Measurements from ENCODE around the gene GNPTG.
A peak's percentile ranks its signal among the peaks of the same experiment; 100 is the strongest.

GNPTG gene

GRCh38 chr16:1378087-1378803 lies 26.5 kb downstream of the GNPTG start:
- Histone ChIP-seq H3K9me3 (ENCODE audit: control insufficient read depth in 5 of 5, low read length in 5 of 5) (no peaks in the 10 kb centered on the region), H3K4me3 (ENCODE audit: low read depth in 1 of 5, low read length in 5 of 5) (peak overlapping the region; percentile 43 to 63 (median 47)), H3K27ac (ENCODE audit: low read depth, low read length) (peak overlapping the region; percentile 99), H3K27me3 (ENCODE audit: control insufficient read depth in 5 of 5, insufficient read depth in 4 of 5, low read length in 5 of 5) (no peaks in the 10 kb centered on the region), H3K4me1 (ENCODE audit: control insufficient read depth in 5 of 5, insufficient read depth in 5 of 5, low read length in 5 of 5) (peaks cover 5 to 36% (median 21%) of the 10 kb centered on the region in 5 donors), H3K36me3 (ENCODE audit: control insufficient read depth in 5 of 5, insufficient read depth in 5 of 5, low read length in 5 of 5) (peaks cover 0 to 48% (median 35%) of the 10 kb centered on the region in 5 donors), H3K9ac (ENCODE audit: low read length in 5 of 5) (peak overlapping the region; percentile 63 to 86 (median 74))

- no peaks in the 10 kb centered on the region for H3K9me3 ChIP-seq (ENCODE audit: control insufficient read depth in 5 of 5, low read length in 5 of 5)
- H3K36me3 ChIP-seq (ENCODE audit: control insufficient read depth in 5 of 5, insufficient read depth in 5 of 5, low read length in 5 of 5): peaks cover 0 to 54% (median 40%) of the 10 kb centered on the region in 5 donors
- peak overlapping the region; percentile 63 to 88 (median 74) for H3K9ac ChIP-seq (ENCODE audit: low read length in 5 of 5)
- H3K27ac ChIP-seq (ENCODE audit: low read depth, low read length): peak overlapping the region; percentile 99
- H3K4me1 ChIP-seq (ENCODE audit: control insufficient read depth in 5 of 5, insufficient read depth in 5 of 5, low read length in 5 of 5): peaks cover 5 to 36% (median 21%) of the 10 kb centered on the region in 5 donors
- peak overlapping the region; percentile 43 to 63 (median 47) for H3K4me3 ChIP-seq (ENCODE audit: low read depth in 1 of 5, low read length in 5 of 5)
- no peaks in the 10 kb centered on the region for H3K27me3 ChIP-seq (ENCODE audit: control insufficient read depth in 5 of 5, insufficient read depth in 4 of 5, low read length in 5 of 5)
Measured at GRCh38 chr16:1378804-1379303, 27.1 kb downstream of the GNPTG start.

GRCh38 chr16:1379304-1380076 lies 27.8 kb downstream of the GNPTG start:
- peaks cover 5 to 36% (median 21%) of the 10 kb centered on the region in 5 donors for H3K4me1 ChIP-seq (ENCODE audit: control insufficient read depth in 5 of 5, insufficient read depth in 5 of 5, low read length in 5 of 5)
- H3K4me3 ChIP-seq (ENCODE audit: low read depth in 1 of 5, low read length in 5 of 5): peak overlapping the region in 2 of 5 donors; percentile 47 to 63
- no peaks in the 10 kb centered on the region for H3K9me3 ChIP-seq (ENCODE audit: control insufficient read depth in 5 of 5, low read length in 5 of 5)
- no peaks in the 10 kb centered on the region for H3K27me3 ChIP-seq (ENCODE audit: control insufficient read depth in 5 of 5, insufficient read depth in 4 of 5, low read length in 5 of 5)
- H3K27ac ChIP-seq (ENCODE audit: low read depth, low read length): peak overlapping the region; percentile 99
- peaks cover 0 to 51% (median 37%) of the 10 kb centered on the region in 5 donors for H3K36me3 ChIP-seq (ENCODE audit: control insufficient read depth in 5 of 5, insufficient read depth in 5 of 5, low read length in 5 of 5)
- H3K9ac ChIP-seq (ENCODE audit: low read length in 5 of 5): peak overlapping the region in 4 of 5 donors; percentile 68 to 88 (median 76)

- H3K36me3 ChIP-seq (ENCODE audit: control insufficient read depth in 5 of 5, insufficient read depth in 5 of 5, low read length in 5 of 5): peaks cover 0 to 51% (median 37%) of the 10 kb centered on the region in 5 donors
- no peaks in the 10 kb centered on the region for H3K9me3 ChIP-seq (ENCODE audit: control insufficient read depth in 5 of 5, low read length in 5 of 5)
- no peak overlapping the region for H3K4me3 ChIP-seq (ENCODE audit: low read depth in 1 of 5, low read length in 5 of 5)
- no peaks in the 10 kb centered on the region for H3K27me3 ChIP-seq (ENCODE audit: control insufficient read depth in 5 of 5, insufficient read depth in 4 of 5, low read length in 5 of 5)
- peaks cover 5 to 36% (median 21%) of the 10 kb centered on the region in 5 donors for H3K4me1 ChIP-seq (ENCODE audit: control insufficient read depth in 5 of 5, insufficient read depth in 5 of 5, low read length in 5 of 5)
- peak overlapping the region in 2 of 5 donors; percentile 35 to 64 for H3K9ac ChIP-seq (ENCODE audit: low read length in 5 of 5)
- H3K27ac ChIP-seq (ENCODE audit: low read depth, low read length): peak overlapping the region; percentile 80
Measured at GRCh38 chr16:1380195-1380594, 28.5 kb downstream of the GNPTG start.

GRCh38 chr16:1381612-1382406 lies 30.1 kb downstream of the GNPTG start:
- Histone ChIP-seq H3K9me3 (ENCODE audit: control insufficient read depth in 5 of 5, low read length in 5 of 5) (no peaks in the 10 kb centered on the region), H3K36me3 (ENCODE audit: control insufficient read depth in 5 of 5, insufficient read depth in 5 of 5, low read length in 5 of 5) (peaks cover 0 to 46% (median 31%) of the 10 kb centered on the region in 5 donors), H3K4me1 (ENCODE audit: control insufficient read depth in 5 of 5, insufficient read depth in 5 of 5, low read length in 5 of 5) (peaks cover 5 to 32% (median 21%) of the 10 kb centered on the region in 5 donors), H3K9ac (ENCODE audit: low read length in 5 of 5) (no peak overlapping the region), H3K4me3 (ENCODE audit: low read depth in 1 of 5, low read length in 5 of 5) (no peak overlapping the region), H3K27ac (ENCODE audit: low read depth, low read length) (no peak overlapping the region), H3K27me3 (ENCODE audit: control insufficient read depth in 5 of 5, insufficient read depth in 4 of 5, low read length in 5 of 5) (no peaks in the 10 kb centered on the region)

GRCh38 chr16:1383556-1383955 lies 31.8 kb downstream of the GNPTG start:
- Histone ChIP-seq H3K27me3 (ENCODE audit: control insufficient read depth in 5 of 5, insufficient read depth in 4 of 5, low read length in 5 of 5) (no peaks in the 10 kb centered on the region), H3K36me3 (ENCODE audit: control insufficient read depth in 5 of 5, insufficient read depth in 5 of 5, low read length in 5 of 5) (peaks cover 0 to 64% (median 44%) of the 10 kb centered on the region in 5 donors), H3K4me3 (ENCODE audit: low read depth in 1 of 5, low read length in 5 of 5) (no peak overlapping the region), H3K27ac (ENCODE audit: low read depth, low read length) (no peak overlapping the region), H3K9ac (ENCODE audit: low read length in 5 of 5) (no peak overlapping the region), H3K4me1 (ENCODE audit: control insufficient read depth in 5 of 5, insufficient read depth in 5 of 5, low read length in 5 of 5) (peaks cover 2 to 15% (median 10%) of the 10 kb centered on the region in 5 donors), H3K9me3 (ENCODE audit: control insufficient read depth in 5 of 5, low read length in 5 of 5) (no peaks in the 10 kb centered on the region)

- no peaks in the 10 kb centered on the region for H3K9me3 ChIP-seq (ENCODE audit: control insufficient read depth in 5 of 5, low read length in 5 of 5)
- H3K36me3 ChIP-seq (ENCODE audit: control insufficient read depth in 5 of 5, insufficient read depth in 5 of 5, low read length in 5 of 5): peaks cover 0 to 79% (median 57%) of the 10 kb centered on the region in 5 donors
- peaks cover 0 to under 1% (median 0%) of the 10 kb centered on the region in 5 donors for H3K4me1 ChIP-seq (ENCODE audit: control insufficient read depth in 5 of 5, insufficient read depth in 5 of 5, low read length in 5 of 5)
- no peak overlapping the region for H3K27ac ChIP-seq (ENCODE audit: low read depth, low read length)
- H3K27me3 ChIP-seq (ENCODE audit: control insufficient read depth in 5 of 5, insufficient read depth in 4 of 5, low read length in 5 of 5): no peaks in the 10 kb centered on the region
- H3K9ac ChIP-seq (ENCODE audit: low read length in 5 of 5): no peak overlapping the region
- no peak overlapping the region for H3K4me3 ChIP-seq (ENCODE audit: low read depth in 1 of 5, low read length in 5 of 5)
Measured at GRCh38 chr16:1385232-1385631, 33.5 kb downstream of the GNPTG start.

- Histone ChIP-seq H3K36me3 (ENCODE audit: control insufficient read depth in 5 of 5, insufficient read depth in 5 of 5, low read length in 5 of 5) (peaks cover 0 to 83% (median 65%) of the 10 kb centered on the region in 5 donors), H3K9ac (ENCODE audit: low read length in 5 of 5) (no peak overlapping the region), H3K4me1 (ENCODE audit: control insufficient read depth in 5 of 5, insufficient read depth in 5 of 5, low read length in 5 of 5) (no peaks in the 10 kb centered on the region), H3K9me3 (ENCODE audit: control insufficient read depth in 5 of 5, low read length in 5 of 5) (no peaks in the 10 kb centered on the region), H3K4me3 (ENCODE audit: low read depth in 1 of 5, low read length in 5 of 5) (no peak overlapping the region), H3K27me3 (ENCODE audit: control insufficient read depth in 5 of 5, insufficient read depth in 4 of 5, low read length in 5 of 5) (no peaks in the 10 kb centered on the region), H3K27ac (ENCODE audit: low read depth, low read length) (no peak overlapping the region)
Measured at GRCh38 chr16:1387331-1387730, 35.6 kb downstream of the GNPTG start.

GRCh38 chr16:1389762-1390161 lies 38.0 kb downstream of the GNPTG start:
- H3K36me3 ChIP-seq (ENCODE audit: control insufficient read depth in 5 of 5, insufficient read depth in 5 of 5, low read length in 5 of 5): peaks cover 0 to 91% (median 74%) of the 10 kb centered on the region in 5 donors
- no peaks in the 10 kb centered on the region for H3K9me3 ChIP-seq (ENCODE audit: control insufficient read depth in 5 of 5, low read length in 5 of 5)
- H3K9ac ChIP-seq (ENCODE audit: low read length in 5 of 5): no peak overlapping the region
- no peaks in the 10 kb centered on the region for H3K27me3 ChIP-seq (ENCODE audit: control insufficient read depth in 5 of 5, insufficient read depth in 4 of 5, low read length in 5 of 5)
- no peak overlapping the region for H3K27ac ChIP-seq (ENCODE audit: low read depth, low read length)
- no peaks in the 10 kb centered on the region for H3K4me1 ChIP-seq (ENCODE audit: control insufficient read depth in 5 of 5, insufficient read depth in 5 of 5, low read length in 5 of 5)
- H3K4me3 ChIP-seq (ENCODE audit: low read depth in 1 of 5, low read length in 5 of 5): no peak overlapping the region

All from subcutaneous abdominal adipose tissue (tissue), 5 donors.